K562 (cell line): ENCODE data around the gene CBY2. TPM values are rescaled to one million over a fixed set of nuclear protein-coding genes. Genes with fewer than 3 reads are reported as not detected.

Experiments
- polyA plus RNA-seq, 8 experiments: library from polyadenylated mRNA; depleted of rRNA in 4 of 8; stranded (reverse) in 5 of 8; unstranded in 3 of 8; fragments of >200 nt; fragmentation: Nextera tagmentation in 2 of 8; fragmentation: Illumina TruSeq in 1 of 8; extraction: Ambion mirVana in 2 of 8; extraction: Trizol in 1 of 8; gene quantifications; 2 replicates each; pipeline versions ENCODE4 v1.2.1 to v1.2.3, GENCODE V29; 2011 to 2014; ENCODE audit warnings: inconsistent platforms in 1 of 8, missing spikeins in 1 of 8
- small RNA-seq: library from RNA; depleted of rRNA; stranded (forward); fragments of <200 nt; gene quantifications from one replicate; pipeline ENCODE3, GENCODE V24; 2014
- total RNA-seq, 7 experiments: library from RNA; depleted of rRNA in 6 of 7; stranded (reverse); fragments of >200 nt in 6 of 7; fragmentation: Illumina TruSeq in 2 of 7; extraction: Trizol in 2 of 7; gene quantifications; 2 replicates each; pipeline versions ENCODE4 v1.2.1 to v1.2.3, GENCODE V29; 2011 to 2021; ENCODE audit warnings: low replicate concordance in 1 of 7

CBY2 gene
- total and polyA plus RNA-seq, 9 of the 15 experiments (the other 6 are each of a cell fraction or from before 2014, with no cell fraction given), result 0.09 TPM; not detected in 8

Small RNA genes within 50 kb of the gene (small RNA-seq; reads per million reads assigned to genes)
- gene RF00017, result not detected

Other genes starting within 250 kb of the CBY2 start
- gene COG3, start 237.4 kb upstream of the CBY2 start, total RNA-seq (2014; rRNA removed), result 22.9 and 36.6 TPM in 2 replicates
- 12.9 and 14.2 TPM in 2 replicates for gene COG3, start 237.4 kb upstream of the CBY2 start, total RNA-seq (2014; rRNA removed; fragmentation: Illumina TruSeq; extraction: Trizol)
- gene COG3, start 237.4 kb upstream of the CBY2 start, total RNA-seq (2015; rRNA removed; fragmentation: Illumina TruSeq; extraction: Trizol), result 16.9 and 17.4 TPM in 2 replicates
- gene COG3, start 237.4 kb upstream of the CBY2 start, total RNA-seq (2021), result 12.5 and 14.5 TPM in 2 replicates
- 18.7 and 19.0 TPM in 2 replicates for gene COG3, start 237.4 kb upstream of the CBY2 start, polyA plus RNA-seq (2011; rRNA removed)
- 10.6 and 13.7 TPM in 2 replicates for gene COG3, start 237.4 kb upstream of the CBY2 start, polyA plus RNA-seq (2014; fragmentation: Illumina TruSeq; extraction: Trizol)
- 1 to 10 TPM; 3.9 to 4.3 TPM for gene COG3, start 237.4 kb upstream of the CBY2 start, polyA plus RNA-seq (2014; fragmentation: Nextera tagmentation; extraction: Ambion mirVana)
- 15.8 and 16.5 TPM in 2 replicates for gene COG3, start 237.4 kb upstream of the CBY2 start, polyA plus RNA-seq (2014; rRNA removed)
- not detected in 2 replicates for gene ERICH6B, start 86.6 kb upstream of the CBY2 start, total RNA-seq (2014; rRNA removed)
- gene ERICH6B, start 86.6 kb upstream of the CBY2 start, total RNA-seq (2014; rRNA removed; fragmentation: Illumina TruSeq; extraction: Trizol), result not detected in 2 replicates
- not detected in 2 replicates for gene ERICH6B, start 86.6 kb upstream of the CBY2 start, total RNA-seq (2015; rRNA removed; fragmentation: Illumina TruSeq; extraction: Trizol)
- gene ERICH6B, start 86.6 kb upstream of the CBY2 start, total RNA-seq (2021), result not detected in 2 replicates
- not detected in 2 replicates for gene ERICH6B, start 86.6 kb upstream of the CBY2 start, polyA plus RNA-seq (2011; rRNA removed)
- gene ERICH6B, start 86.6 kb upstream of the CBY2 start, polyA plus RNA-seq (2014; fragmentation: Illumina TruSeq; extraction: Trizol), result not detected in 2 replicates
- gene ERICH6B, start 86.6 kb upstream of the CBY2 start, polyA plus RNA-seq (2014; fragmentation: Nextera tagmentation; extraction: Ambion mirVana), result not detected
- gene ERICH6B, start 86.6 kb upstream of the CBY2 start, polyA plus RNA-seq (2014; rRNA removed), result not detected in 2 replicates
- not detected in 2 replicates for gene SIAH3, start 149.4 kb downstream of the CBY2 start, total RNA-seq (2014; rRNA removed)
- not detected in 2 replicates for gene SIAH3, start 149.4 kb downstream of the CBY2 start, total RNA-seq (2014; rRNA removed; fragmentation: Illumina TruSeq; extraction: Trizol)
- not detected in 2 replicates for gene SIAH3, start 149.4 kb downstream of the CBY2 start, total RNA-seq (2015; rRNA removed; fragmentation: Illumina TruSeq; extraction: Trizol)
- not detected in 2 replicates for gene SIAH3, start 149.4 kb downstream of the CBY2 start, total RNA-seq (2021)
- gene SIAH3, start 149.4 kb downstream of the CBY2 start, polyA plus RNA-seq (2011; rRNA removed), result not detected in 2 replicates
- gene SIAH3, start 149.4 kb downstream of the CBY2 start, polyA plus RNA-seq (2014; fragmentation: Illumina TruSeq; extraction: Trizol), result not detected in 2 replicates
- gene SIAH3, start 149.4 kb downstream of the CBY2 start, polyA plus RNA-seq (2014; fragmentation: Nextera tagmentation; extraction: Ambion mirVana), result not detected
- gene SIAH3, start 149.4 kb downstream of the CBY2 start, polyA plus RNA-seq (2014; rRNA removed), result not detected in 2 replicates